GM18498 (cell line): ENCODE results near the gene ZNF792.
"Not testable (repeated sequence)": the region's sequence is repeated elsewhere in the genome, so short reads cannot be mapped to it uniquely, and the experiment has no call there.

ENCODE experiments used
- ATAC-seq: cut with Tn5 transposase; IDR thresholded peaks from one replicate; pipeline ENCODE4 v1.9.1; 2021; ENCODE audit warnings: mild to moderate bottlenecking, moderate library complexity; ENCODE audit not compliant: unreplicated experiment

Gene ZNF792

DNA sequence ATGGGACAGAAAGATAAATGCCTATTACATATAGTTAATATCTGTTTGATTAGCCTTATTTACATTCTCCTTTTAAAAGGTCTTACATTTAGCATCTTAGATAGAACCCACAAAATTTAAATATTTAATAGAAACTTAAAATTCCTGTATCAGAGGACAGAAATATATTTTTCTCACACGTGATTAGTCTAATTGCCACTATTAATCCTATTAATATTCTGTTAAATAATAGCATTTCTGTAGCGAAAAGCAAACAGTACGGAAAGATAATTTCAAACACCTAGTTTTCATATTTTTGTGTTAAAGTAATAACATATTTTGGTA is 37.7 kb downstream of the ZNF792 start:
- no peak for ATAC-seq

DNA sequence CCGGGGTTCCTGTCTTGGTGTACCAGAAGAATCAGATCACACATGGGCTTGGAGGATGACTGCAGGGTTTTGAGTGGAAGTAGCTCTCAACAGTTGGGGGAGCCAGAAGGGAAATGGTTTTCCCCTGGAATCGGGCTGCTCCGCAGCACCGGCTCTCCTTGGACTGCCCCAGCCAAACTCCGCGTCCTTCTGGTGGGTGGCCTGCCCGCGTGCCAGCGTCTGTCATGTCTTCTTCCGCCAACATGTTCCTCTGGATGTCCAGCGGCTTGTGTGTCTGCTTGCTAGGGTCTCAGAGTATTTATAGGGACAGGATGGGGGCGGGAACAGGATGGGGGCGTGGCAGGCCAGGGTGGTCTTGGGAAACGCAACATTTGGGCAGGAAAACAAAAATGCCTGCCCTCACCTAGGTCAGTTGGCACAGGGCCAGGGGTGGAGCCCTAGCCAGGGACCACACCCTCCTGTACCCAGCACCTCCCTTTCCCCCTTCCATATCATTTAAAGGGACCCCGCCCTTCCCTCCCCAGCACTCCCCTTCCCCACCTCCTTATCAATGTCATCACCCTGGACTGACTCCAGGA is 38.7 kb downstream of the ZNF792 start:
- no peak for ATAC-seq

DNA sequence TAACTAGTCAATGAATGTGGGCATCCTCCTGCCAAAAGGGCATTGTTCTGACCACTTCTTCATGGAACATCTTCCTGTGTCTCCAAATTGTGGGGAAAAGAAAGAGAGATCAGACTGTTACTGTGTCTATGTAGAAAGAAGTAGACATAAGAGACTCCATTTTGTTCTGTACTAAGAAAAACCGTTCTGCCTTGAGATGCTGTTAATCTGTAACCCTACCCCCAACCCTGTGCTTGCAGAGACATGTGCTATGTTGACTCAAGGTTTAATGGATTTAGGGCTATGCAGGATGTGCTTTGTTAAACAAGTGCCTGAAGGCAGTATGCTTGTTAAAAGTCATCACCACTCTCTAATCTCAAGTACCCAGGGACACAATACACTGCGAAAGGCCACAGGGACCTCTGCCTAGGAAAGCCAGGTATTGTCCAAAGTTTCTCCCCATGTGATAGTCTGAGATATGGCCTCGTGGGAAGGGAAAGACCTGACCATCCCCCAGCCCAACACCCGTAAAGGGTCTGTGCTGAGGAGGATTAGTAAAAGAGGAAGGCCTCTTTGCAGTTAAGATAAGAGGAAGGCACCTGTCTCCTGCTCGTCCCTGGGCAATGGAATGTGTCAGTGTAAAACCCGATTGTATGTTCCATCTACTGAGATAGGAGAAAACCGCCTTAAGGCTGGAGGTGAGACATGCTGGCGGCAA is 43.8 kb downstream of the ZNF792 start:
- ATAC-seq: not testable (repeated sequence)

DNA sequence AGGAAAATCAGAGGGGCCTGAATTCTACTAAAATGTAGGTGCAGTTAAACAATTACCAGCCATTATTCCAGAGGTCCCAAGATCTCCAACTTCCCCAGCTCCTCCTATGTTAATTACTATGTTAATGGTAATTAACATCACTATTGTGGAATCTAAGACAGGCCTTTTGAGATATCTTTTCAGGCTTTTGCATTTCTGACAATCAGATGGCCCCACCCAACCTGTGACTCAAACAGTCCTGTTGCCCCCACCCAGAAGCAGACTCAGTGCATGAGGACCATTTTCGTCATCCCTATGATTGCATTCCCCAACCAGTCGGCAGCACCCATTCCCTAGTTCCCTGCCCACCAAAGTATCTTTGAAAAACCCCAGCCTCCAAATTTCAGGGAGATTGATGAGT is 45.8 kb downstream of the ZNF792 start:
- no peak for ATAC-seq

DNA sequence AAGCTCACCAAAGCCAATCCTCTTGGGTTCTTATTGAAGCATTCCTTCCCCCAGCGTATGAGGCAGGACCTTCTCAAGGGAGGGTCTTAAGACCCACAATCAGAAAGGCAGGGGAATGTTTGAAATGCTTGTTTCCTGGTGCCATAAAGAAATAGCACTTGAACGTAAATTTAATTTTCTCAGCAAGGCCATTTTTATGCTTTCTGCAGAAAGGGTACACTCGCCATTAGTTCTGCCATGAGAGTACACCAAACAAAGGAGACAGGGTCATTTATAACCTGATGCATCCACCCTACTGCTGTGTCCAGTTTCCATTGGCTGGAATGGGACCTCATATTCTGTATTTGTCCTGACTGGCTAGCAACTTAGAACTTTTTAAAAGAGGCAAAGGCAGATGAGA is 46.9 kb downstream of the ZNF792 start:
- ATAC-seq: not testable (repeated sequence)

DNA sequence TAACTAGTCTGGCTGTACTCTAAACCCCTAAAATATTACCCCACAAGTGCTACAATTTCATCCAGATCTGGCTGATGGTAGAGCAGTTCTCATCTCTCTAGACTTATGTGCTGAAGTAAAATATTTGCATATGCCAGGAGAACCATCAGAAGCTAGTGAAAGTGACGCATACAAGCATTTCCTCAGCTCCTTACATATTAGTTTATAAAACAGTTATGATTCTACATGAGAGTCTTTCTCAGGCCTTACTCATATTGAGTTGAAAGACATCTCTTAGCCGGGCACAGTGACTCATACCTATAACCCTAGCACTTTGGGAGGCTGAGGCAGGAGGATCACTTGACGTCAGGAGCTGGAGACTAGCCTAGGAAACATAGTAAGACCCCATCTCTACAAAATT is 53.3 kb downstream of the ZNF792 start:
- no peak for ATAC-seq
